Heart left ventricle (tissue), 16 donors: Measurements from ENCODE around the gene LINC01488. TPM values are rescaled to one million over a fixed set of nuclear protein-coding genes. Genes with fewer than 3 reads are reported as not detected.

ENCODE experiments used
- ATAC-seq, 4 donors: fragments of 200-7000 bp; cut with Tn5 transposase; one replicate each; pipeline ENCODE4 v1.9.1; 2020 to 2022; ENCODE audit warnings: moderate library complexity in 4 of 4, mild to moderate bottlenecking in 3 of 4, moderate number of reproducible peaks in 1 of 4
- DNase-seq, 5 donors: peaks; one replicate each; pipeline ENCODE4 v3.0.0-alpha.2; 2020
- H3K27ac ChIP-seq, 12 donors: fragments of 200-600 bp; sonication (generic) in 4 of 12; one replicate each; pipeline versions ENCODE4 v1.5.0 to v1.8.0; 2016 to 2022; ENCODE audit warnings: mild to moderate bottlenecking in 2 of 12
- H3K27me3 ChIP-seq, 9 donors: fragments of 200-600 bp; sonication (generic) in 2 of 9; one replicate each; pipeline versions ENCODE4 v1.5.1 to v1.8.0; 2016 to 2022; ENCODE audit warnings: mild to moderate bottlenecking in 3 of 9
- H3K36me3 ChIP-seq, 9 donors: fragments of 200-600 bp; sonication (generic) in 2 of 9; one replicate each; pipeline versions ENCODE4 v1.5.0 to v1.8.0; 2018 to 2022; ENCODE audit warnings: mild to moderate bottlenecking in 2 of 9
- H3K4me1 ChIP-seq, 12 donors: fragments of 200-600 bp; sonication (generic) in 4 of 12; one replicate each; pipeline versions ENCODE4 v1.5.0 to v1.8.0; 2016 to 2022; ENCODE audit warnings: mild to moderate bottlenecking in 3 of 12
- H3K4me3 ChIP-seq, 12 donors: fragments of 200-600 bp; sonication (generic) in 4 of 12; one replicate each; pipeline versions ENCODE4 v1.5.0 to v1.8.0; 2017 to 2022; ENCODE audit warnings: mild to moderate bottlenecking in 9 of 12, moderate library complexity in 4 of 12
- H3K9me3 ChIP-seq, 12 donors: fragments of 200-600 bp; sonication (generic) in 4 of 12; one replicate each; pipeline versions ENCODE4 v1.5.0 to v1.8.0; 2016 to 2022; ENCODE audit warnings: mild to moderate bottlenecking in 1 of 12
- CTCF ChIP-seq, 12 donors: fragments of 200-600 bp; sonication (generic) in 4 of 12; IDR thresholded peaks; one replicate each; pipeline versions ENCODE4 v1.5.0 to v1.8.0; 2018 to 2022; ENCODE audit warnings: antibody characterized with exemption in 12 of 12, mild to moderate bottlenecking in 5 of 12
- POLR2A ChIP-seq, 2 donors: fragments of 450-650 bp; IDR thresholded peaks; one replicate each; pipeline ENCODE4 v1.6.1; 2017; ENCODE audit warnings: antibody characterized with exemption in 2 of 2, mild to moderate bottlenecking in 2 of 2, moderate library complexity in 2 of 2
- WGBS, 4 donors: extraction: QIAGEN DNeasy Blood & Tissue Kit in 2 of 4; methylation state at CpG; one replicate each; pipeline versions ENCODE4 v1.1.5 to v1.1.7; 2013 to 2018; 5-methylcytosine and 5-hydroxymethylcytosine counted together
- intact Hi-C, 10 donors: fragments of 100-400 bp; cut with DNase I; formaldehyde crosslinking; loops; one replicate each; pipeline versions ENCODE4 v1.11.1 to v1.14.2; 2022
- polyA plus RNA-seq, 2 donors: library from polyadenylated mRNA; stranded (reverse); fragments of 200-250 nt; gene quantifications; one replicate each; pipeline ENCODE4 v1.2.3, GENCODE V29; 2013
- total RNA-seq, 9 donors: library from RNA; depleted of rRNA in 2 of 9; stranded (reverse); fragments of >200 nt in 2 of 9; fragmentation: NEBNext Ultra II Directional in 3 of 9; extraction: Animal tissue kit (Norgen Biotek cat#: 25700) in 3 of 9; gene quantifications; one replicate each; pipeline versions ENCODE4 v1.1.0 to v1.2.4, GENCODE V29; 2016 to 2023
- donor health status: ischemic (EF 13 %, LVEDD 7.1; RV severe dilation, severe dysfunction).
- donor health status: healthy with polysubstance abuse.
- donor health status: DM: no; HTN: yes; CAD: no.
- donor health status: DM: no; HTN: no; CAD: no.
- donor health status: ischemic (EF 25% LVEDD 6.9; RV normal size, moderate dysfunction).
- donor health status: ischemic (EF 25% LVEDD 5.7; RV mildly dilated, moderate dysfunction).
- donor health status: healthy.
- donor health status: DM: yes; HTN: yes; CAD: no.
- donor health status: ischemic (EF 35%, LVEDD 5.7; RV mildly dilated, moderate dysfunction).
- donor health status: nonischemic (EF 11% LVEDD 7.7; RV severe dilation, severe dysfunction).
- donor health status: DM: yes; HTN: yes; CAD: no.
- donor health status: PGD.
- donor health status: ischemic (EF 29% LVEDD 5.4; RV normal size, mild dysfunction).
- donor health status: nonischemic (EF 23%, LVEDD 6.1; RV moderate dilation, normal function).

The LINC01488 gene
- total and polyA plus RNA-seq, 11 donors, result 0.04 to 0.42 (median 0.14) TPM; not detected in 5

- DNase-seq (no peak), ATAC-seq (no peak)
- intact Hi-C loops, result no loop called here
- no peaks in the 10 kb centered on the region for H3K27me3 ChIP-seq
- H3K27ac ChIP-seq, result no peak overlapping the region
- no peak overlapping the region for H3K4me3 ChIP-seq
- H3K4me1 ChIP-seq, result peaks cover 0 to 6% (median 0%) of the 10 kb centered on the region in 12 donors
- no peak for TF ChIP-seq CTCF (IDR thresholded peaks at IDR 0.05)
- TF ChIP-seq POLR2A (IDR thresholded peaks at IDR 0.05), result no peak
- H3K36me3 ChIP-seq, result no peaks in the 10 kb centered on the region
- WGBS, 4 donors, result 94 to 98% (median 95%) methylated on average over 5 to 14 of the region's 14 CpGs
- peaks cover 0 to 14% (median 0%) of the 10 kb centered on the region in 12 donors for H3K9me3 ChIP-seq
These were observed 29.3 kb downstream of the LINC01488 start for GRCh38 chr11:69510471-69511357.

- Histone ChIP-seq H3K27me3 (no peaks in the 10 kb centered on the region), H3K36me3 (no peaks in the 10 kb centered on the region), H3K4me3 (no peak overlapping the region), H3K9me3 (peaks cover 0 to 13% (median 0%) of the 10 kb centered on the region in 12 donors), H3K4me1 (peaks cover 0 to 6% (median 0%) of the 10 kb centered on the region in 12 donors), H3K27ac (no peak overlapping the region)
- TF ChIP-seq CTCF (IDR thresholded peaks at IDR 0.05), result no peak
- TF ChIP-seq POLR2A (IDR thresholded peaks at IDR 0.05), result no peak
- DNase-seq (no peak), ATAC-seq (no peak)
- 81 to 91% (median 85%) methylated on average over 20 to 21 of the region's 21 CpGs for WGBS, 4 donors
- intact Hi-C loops, result no loop called here
These were observed 30.0 kb downstream of the LINC01488 start for GRCh38 chr11:69511358-69512055.

- H3K4me3 ChIP-seq, result no peak overlapping the region
- 87 to 100% (median 97%) methylated on average over 7 to 8 of the region's 8 CpGs for WGBS, 4 donors
- peaks cover 0 to 6% (median 0%) of the 10 kb centered on the region in 12 donors for H3K4me1 ChIP-seq
- ATAC-seq (no peak), DNase-seq (no peak)
- no peaks in the 10 kb centered on the region for H3K36me3 ChIP-seq
- no peak for TF ChIP-seq CTCF (IDR thresholded peaks at IDR 0.05)
- TF ChIP-seq POLR2A (IDR thresholded peaks at IDR 0.05), result no peak
- H3K9me3 ChIP-seq, result peaks cover 0 to 7% (median 0%) of the 10 kb centered on the region in 12 donors
- H3K27ac ChIP-seq, result no peak overlapping the region
- no peaks in the 10 kb centered on the region for H3K27me3 ChIP-seq
- intact Hi-C loops, result no loop called here
These were observed 30.7 kb downstream of the LINC01488 start for GRCh38 chr11:69512136-69512535.

DNA sequence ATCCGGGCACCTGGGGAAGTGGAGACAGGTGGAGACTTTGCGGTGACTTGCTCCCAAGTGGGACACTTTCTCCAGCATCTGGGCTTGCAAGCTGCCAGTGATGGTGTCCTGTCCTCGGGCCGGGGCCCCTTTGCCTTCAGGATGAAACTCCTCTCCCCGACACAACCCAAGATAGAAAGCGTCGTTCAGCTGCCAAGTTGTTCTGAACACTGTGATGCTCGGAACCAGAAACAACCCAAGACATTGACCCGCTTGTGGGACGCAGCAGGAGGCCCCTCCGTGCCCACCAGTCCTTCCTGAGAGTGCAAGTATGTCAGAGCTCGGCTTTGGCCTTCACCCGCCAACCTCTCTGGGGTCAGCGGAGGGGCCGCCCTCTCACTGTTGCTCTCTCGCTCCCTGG is 31.3 kb downstream of the LINC01488 start:
- no peak for DNase-seq

More for the DNA sequence above, 31.3 kb downstream of the LINC01488 start:
- intact Hi-C loops, result no loop called here
- 87 to 97% (median 90%) methylated on average over 11 to 16 of the region's 16 CpGs for WGBS, 4 donors
- TF ChIP-seq CTCF (IDR thresholded peaks at IDR 0.05) (no peak), POLR2A (IDR thresholded peaks at IDR 0.05) (no peak)
- Histone ChIP-seq H3K36me3 (no peaks in the 10 kb centered on the region), H3K27me3 (no peaks in the 10 kb centered on the region), H3K27ac (no peak overlapping the region), H3K4me1 (peaks cover 0 to 6% (median 0%) of the 10 kb centered on the region in 12 donors), H3K9me3 (peaks cover 0 to 6% (median 0%) of the 10 kb centered on the region in 12 donors), H3K4me3 (no peak overlapping the region)
- ATAC-seq, result no peak
